Suprapubic skin (tissue), 4 donors: ENCODE measurements around the gene KIF5C. TPM values are rescaled to one million over a fixed set of nuclear protein-coding genes. Genes with fewer than 3 reads are reported as not detected.

Source experiments
- DNase-seq, 2 donors: peaks; one replicate each; pipeline ENCODE4 v3.0.0-alpha.2; 2019; ENCODE audit warnings: low spot score in 2 of 2
- H3K27ac ChIP-seq: fragments of 200-600 bp; sonication (generic); one replicate; pipeline ENCODE4 v1.5.1; 2019
- H3K27me3 ChIP-seq: fragments of 200-600 bp; sonication (generic); one replicate; pipeline ENCODE4 v1.5.1; 2019
- H3K36me3 ChIP-seq: fragments of 200-600 bp; sonication (generic); one replicate; pipeline ENCODE4 v1.5.1; 2019
- H3K4me1 ChIP-seq: fragments of 200-600 bp; sonication (generic); one replicate; pipeline ENCODE4 v1.5.1; 2019
- H3K4me3 ChIP-seq: fragments of 200-600 bp; sonication (generic); one replicate; pipeline ENCODE4 v1.5.1; 2019; ENCODE audit warnings: mild to moderate bottlenecking
- H3K9me3 ChIP-seq: fragments of 200-600 bp; sonication (generic); one replicate; pipeline ENCODE4 v1.5.1; 2019
- EP300 ChIP-seq: sonication (generic); formaldehyde crosslinking; IDR thresholded peaks from one replicate; pipeline ENCODE4 v1.6.1; 2017; ENCODE audit warnings: antibody characterized with exemption
- POLR2A ChIP-seq, 2 donors: fragments of 450-650 bp; IDR thresholded peaks; one replicate each; pipeline ENCODE4 v1.6.1; 2017; ENCODE audit warnings: antibody characterized with exemption in 2 of 2, mild to moderate bottlenecking in 2 of 2, moderate library complexity in 2 of 2
- POLR2AphosphoS5 ChIP-seq, 3 donors: sonication (generic); formaldehyde crosslinking; IDR thresholded peaks; one replicate each; pipeline ENCODE4 v1.6.1; 2017; ENCODE audit warnings: antibody characterized with exemption in 3 of 3
- WGBS: methylation state at CpG from one replicate; pipeline ENCODE4 v1.1.5; 2018; 5-methylcytosine and 5-hydroxymethylcytosine counted together
- total RNA-seq, 4 donors: library from RNA; depleted of rRNA; stranded (reverse); fragments of >200 nt; gene quantifications; one replicate each; pipeline ENCODE4 v1.1.0, GENCODE V29; 2016
- TF ChIP-seq, protein P1 (sequence below), 2 donors: fragments of 200-600 bp in 1 of 2; fragments of 450-650 bp in 1 of 2; sonication (generic) in 1 of 2; IDR thresholded peaks; one replicate each; pipeline ENCODE4 v1.5.1; 2016 to 2019; ENCODE audit warnings: antibody characterized with exemption in 2 of 2, mild to moderate bottlenecking in 1 of 2, moderate library complexity in 1 of 2

Gene KIF5C
- total RNA-seq, 4 donors from 2014 or later, result 0.30 to 3.2 (median 1.5) TPM

DNA sequence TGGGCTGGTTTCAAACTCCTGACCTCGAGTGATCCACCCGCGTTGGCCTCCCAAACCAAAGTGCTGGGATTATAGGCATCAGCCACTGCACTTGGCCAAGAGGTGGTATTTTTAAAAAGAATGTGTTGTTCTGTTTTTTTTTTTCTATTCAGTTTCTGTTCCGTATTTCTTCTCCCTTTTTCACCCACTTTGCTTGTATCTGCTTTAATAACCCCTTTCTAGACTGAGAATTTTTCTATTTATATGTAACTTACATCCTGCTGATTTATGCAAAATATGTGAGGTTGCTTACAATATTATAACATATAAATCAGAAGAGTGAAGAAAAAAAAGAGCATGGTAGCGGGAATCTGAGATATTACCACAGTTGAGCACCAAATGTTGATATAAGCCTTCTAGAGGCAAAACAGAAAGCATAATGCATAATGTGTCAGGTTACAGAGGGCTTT lies 146.3 kb downstream of the KIF5C start:
- no peak for TF ChIP-seq EP300
- TF ChIP-seq POLR2AphosphoS5 (IDR thresholded peaks at IDR 0.05), result no peak
- no peak for TF ChIP-seq POLR2A (IDR thresholded peaks at IDR 0.05)
- TF ChIP-seq, protein P1, sequence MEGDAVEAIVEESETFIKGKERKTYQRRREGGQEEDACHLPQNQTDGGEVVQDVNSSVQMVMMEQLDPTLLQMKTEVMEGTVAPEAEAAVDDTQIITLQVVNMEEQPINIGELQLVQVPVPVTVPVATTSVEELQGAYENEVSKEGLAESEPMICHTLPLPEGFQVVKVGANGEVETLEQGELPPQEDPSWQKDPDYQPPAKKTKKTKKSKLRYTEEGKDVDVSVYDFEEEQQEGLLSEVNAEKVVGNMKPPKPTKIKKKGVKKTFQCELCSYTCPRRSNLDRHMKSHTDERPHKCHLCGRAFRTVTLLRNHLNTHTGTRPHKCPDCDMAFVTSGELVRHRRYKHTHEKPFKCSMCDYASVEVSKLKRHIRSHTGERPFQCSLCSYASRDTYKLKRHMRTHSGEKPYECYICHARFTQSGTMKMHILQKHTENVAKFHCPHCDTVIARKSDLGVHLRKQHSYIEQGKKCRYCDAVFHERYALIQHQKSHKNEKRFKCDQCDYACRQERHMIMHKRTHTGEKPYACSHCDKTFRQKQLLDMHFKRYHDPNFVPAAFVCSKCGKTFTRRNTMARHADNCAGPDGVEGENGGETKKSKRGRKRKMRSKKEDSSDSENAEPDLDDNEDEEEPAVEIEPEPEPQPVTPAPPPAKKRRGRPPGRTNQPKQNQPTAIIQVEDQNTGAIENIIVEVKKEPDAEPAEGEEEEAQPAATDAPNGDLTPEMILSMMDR (IDR thresholded peaks at IDR 0.05), result no peak
- H3K4me1 ChIP-seq, result peaks cover 10% of the 10 kb centered on the region
- WGBS, result 86% methylated on average over 5 of the region's 5 CpGs
- H3K36me3 ChIP-seq, result no peaks in the 10 kb centered on the region
- no peak overlapping the region for H3K4me3 ChIP-seq
- DNase-seq, result no peak
- no peak overlapping the region for H3K27ac ChIP-seq
- no peaks in the 10 kb centered on the region for H3K9me3 ChIP-seq
- no peaks in the 10 kb centered on the region for H3K27me3 ChIP-seq

DNA sequence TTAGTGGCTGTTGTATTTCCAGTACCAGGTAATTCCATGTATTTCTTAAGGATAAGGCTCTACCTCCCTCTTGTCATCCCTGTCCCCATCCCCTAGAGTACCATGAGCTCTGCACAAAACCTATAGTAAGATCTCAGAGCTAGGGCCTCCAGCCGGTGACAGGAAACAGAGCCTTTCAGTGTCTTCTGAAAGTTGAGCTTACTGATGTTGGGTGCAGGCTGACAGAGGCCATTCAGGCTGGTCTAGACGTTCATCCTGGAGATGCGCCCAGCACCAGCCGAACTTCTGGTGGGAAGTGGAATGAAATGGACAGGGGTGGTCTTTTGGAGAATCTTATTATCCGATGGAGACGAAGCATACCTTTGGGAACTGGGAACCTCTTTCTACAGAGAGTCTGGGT lies 146.7 kb downstream of the KIF5C start:
- TF ChIP-seq POLR2AphosphoS5 (IDR thresholded peaks at IDR 0.05) (no peak), EP300 (no peak), POLR2A (IDR thresholded peaks at IDR 0.05) (no peak)
- TF ChIP-seq, protein P1 (IDR thresholded peaks at IDR 0.05), result no peak
- peaks cover 10% of the 10 kb centered on the region for H3K4me1 ChIP-seq
- H3K27ac ChIP-seq, result no peak overlapping the region
- no peaks in the 10 kb centered on the region for H3K36me3 ChIP-seq
- DNase-seq, result no peak
- H3K9me3 ChIP-seq, result no peaks in the 10 kb centered on the region
- H3K4me3 ChIP-seq, result no peak overlapping the region
- WGBS, result 87% methylated on average over 6 of the region's 6 CpGs
- H3K27me3 ChIP-seq, result no peaks in the 10 kb centered on the region

DNA sequence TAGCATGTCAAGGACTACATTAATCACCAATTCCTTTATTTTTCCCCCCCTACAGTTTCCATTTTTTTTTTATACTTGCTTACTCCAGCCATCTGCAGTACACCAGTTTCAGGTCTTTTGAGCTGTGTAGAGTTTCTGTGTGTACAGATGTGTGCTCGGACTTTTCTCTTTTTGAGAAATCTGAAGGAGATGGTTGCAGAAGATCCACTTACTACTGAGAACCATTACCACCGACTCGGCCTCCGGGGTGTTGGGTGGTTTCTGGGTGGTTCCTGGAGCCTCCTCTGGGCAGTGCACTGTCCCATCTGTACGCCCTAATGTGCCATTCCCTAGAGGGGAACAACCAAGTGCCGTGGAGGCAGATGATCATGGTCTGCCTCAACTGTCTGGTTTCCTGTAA lies 148.1 kb downstream of the KIF5C start:
- 85% methylated on average over 6 of the region's 6 CpGs for WGBS
- Histone ChIP-seq H3K36me3 (no peaks in the 10 kb centered on the region), H3K4me3 (no peak overlapping the region), H3K4me1 (peaks cover 5% of the 10 kb centered on the region), H3K9me3 (no peaks in the 10 kb centered on the region), H3K27me3 (no peaks in the 10 kb centered on the region), H3K27ac (no peak overlapping the region)
- no peak for DNase-seq
- no peak for TF ChIP-seq POLR2AphosphoS5 (IDR thresholded peaks at IDR 0.05)
- TF ChIP-seq EP300, result no peak
- TF ChIP-seq POLR2A (IDR thresholded peaks at IDR 0.05), result no peak
- TF ChIP-seq, protein P1 (IDR thresholded peaks at IDR 0.05), result no peak

DNA sequence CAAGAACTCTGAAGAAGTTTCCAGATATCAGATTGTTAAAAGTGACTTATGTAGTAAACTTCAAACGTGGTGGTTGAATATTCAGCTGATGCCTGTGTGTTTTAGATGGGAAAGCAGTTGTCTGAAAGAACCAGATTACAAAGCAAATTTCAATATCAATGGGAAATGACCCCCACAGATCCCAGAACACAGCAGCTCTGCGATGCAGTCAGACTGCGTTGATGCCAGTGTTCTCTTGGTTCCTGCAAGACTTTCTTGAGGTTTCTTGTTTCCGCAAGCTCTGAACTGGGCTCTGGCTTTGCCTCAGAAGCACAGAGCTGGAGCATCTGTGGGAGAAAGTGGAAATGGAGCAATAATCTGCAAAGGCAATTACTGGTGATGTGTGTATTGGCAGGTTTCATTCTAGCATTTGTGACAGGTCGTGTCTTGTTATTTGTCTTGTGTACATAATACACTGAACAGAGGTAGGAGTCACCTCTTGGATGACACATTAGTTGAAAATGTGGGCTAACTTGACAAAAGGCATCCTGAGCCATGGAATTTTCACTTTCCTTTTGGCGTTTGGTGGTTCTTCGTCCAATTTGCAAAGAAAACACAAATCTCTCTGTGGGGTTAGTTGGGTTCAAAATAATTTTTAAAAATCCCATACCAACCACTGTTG lies 152.7 kb downstream of the KIF5C start:
- H3K4me3 ChIP-seq, result no peak overlapping the region

DNA sequence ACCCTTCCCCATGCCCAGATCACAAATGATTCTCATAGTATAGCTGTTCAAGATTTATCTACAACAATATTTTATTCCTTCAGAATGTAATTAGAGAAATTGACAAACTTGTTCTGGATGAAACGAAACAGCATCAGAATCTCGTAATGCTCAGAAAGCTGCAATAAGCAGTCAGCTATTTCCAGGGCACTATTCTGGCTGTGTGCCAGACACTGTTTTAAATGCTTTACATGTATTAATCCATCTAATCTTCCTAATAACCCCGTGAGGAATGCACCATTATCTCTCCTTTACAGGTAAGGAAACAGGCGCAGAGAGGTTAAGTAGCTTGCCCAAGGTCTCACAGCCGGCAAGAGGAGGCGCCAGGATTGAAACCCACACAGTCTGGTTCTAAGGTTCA lies 153.3 kb downstream of the KIF5C start:
- no peak for DNase-seq
- no peak overlapping the region for H3K4me3 ChIP-seq
- H3K4me1 ChIP-seq, result peaks cover 14% of the 10 kb centered on the region
- H3K9me3 ChIP-seq, result no peaks in the 10 kb centered on the region
- H3K27me3 ChIP-seq, result peaks cover 16% of the 10 kb centered on the region
- peak overlapping the region; percentile 47 for H3K27ac ChIP-seq
- WGBS, result 59% methylated on average over 6 of the region's 6 CpGs
- TF ChIP-seq POLR2AphosphoS5 (IDR thresholded peaks at IDR 0.05) (no peak), POLR2A (IDR thresholded peaks at IDR 0.05) (no peak), EP300 (no peak)
- TF ChIP-seq, protein P1 (IDR thresholded peaks at IDR 0.05), result no peak
- H3K36me3 ChIP-seq, result no peaks in the 10 kb centered on the region

More for the DNA sequence above, 152.7 kb downstream of the KIF5C start:
- Histone ChIP-seq H3K27ac (peak overlapping the region; percentile 47), H3K9me3 (no peaks in the 10 kb centered on the region), H3K4me1 (peaks cover 14% of the 10 kb centered on the region), H3K27me3 (peaks cover 16% of the 10 kb centered on the region), H3K36me3 (no peaks in the 10 kb centered on the region)
- no peak for DNase-seq
- TF ChIP-seq POLR2A (IDR thresholded peaks at IDR 0.05) (no peak), POLR2AphosphoS5 (IDR thresholded peaks at IDR 0.05) (peak in 1 of 3 donors; percentile 33)
- 54% methylated on average over 7 of the region's 7 CpGs for WGBS
